Activated CD8-positive, alpha-beta memory T cell treated with anti-CD3 and anti-CD28 coated beads for 1 hour (primary cell): ENCODE measurements around the gene AXIN2.

ENCODE experiments used
- DNase-seq, 2 donors: peaks; one replicate each; pipeline ENCODE4 v3.0.0-alpha.2; 2020; ENCODE audit warnings: low read depth in 1 of 2; ENCODE audit errors: extremely low read depth in 1 of 2

AXIN2 gene

GRCh38 chr17:65556014-65556909, 5.2 kb downstream of the AXIN2 start:
- DNase-seq, result peak; percentile 83 to 94

- no peak for DNase-seq
Observed at GRCh38 chr17:65554553-65555223, 6.8 kb downstream of the AXIN2 start.

- no peak for DNase-seq
Observed at GRCh38 chr17:65553646-65554552, 7.5 kb downstream of the AXIN2 start.

- DNase-seq, result no peak
Observed at GRCh38 chr17:65553009-65553645, 8.3 kb downstream of the AXIN2 start.

- DNase-seq, result no peak
Observed at GRCh38 chr17:65552214-65552613, 9.2 kb downstream of the AXIN2 start.

- no peak for DNase-seq
Observed at GRCh38 chr17:65551267-65552040, 10.0 kb downstream of the AXIN2 start.

- DNase-seq, result no peak
Observed at GRCh38 chr17:65550758-65551157, 10.7 kb downstream of the AXIN2 start.

GRCh38 chr17:65550075-65550662, 11.3 kb downstream of the AXIN2 start:
- no peak for DNase-seq

GRCh38 chr17:65548269-65548969, 13.0 kb downstream of the AXIN2 start:
- DNase-seq, result no peak

GRCh38 chr17:65547253-65547670, 14.2 kb downstream of the AXIN2 start:
- no peak for DNase-seq

GRCh38 chr17:65546579-65546978, 14.9 kb downstream of the AXIN2 start:
- no peak for DNase-seq

GRCh38 chr17:65545705-65546523, 15.5 kb downstream of the AXIN2 start:
- no peak for DNase-seq

GRCh38 chr17:65544672-65545071, 16.8 kb downstream of the AXIN2 start:
- no peak for DNase-seq

GRCh38 chr17:65542610-65543009, 18.8 kb downstream of the AXIN2 start:
- DNase-seq, result no peak

- DNase-seq, result no peak
Observed at GRCh38 chr17:65542067-65542466, 19.4 kb downstream of the AXIN2 start.

- DNase-seq, result no peak
Observed at GRCh38 chr17:65541453-65541852, 20.0 kb downstream of the AXIN2 start.

GRCh38 chr17:65539630-65540266, 21.7 kb downstream of the AXIN2 start:
- no peak for DNase-seq
